GM18502 (cell line): ENCODE data around the gene KLHL26.
"Not testable (repeated sequence)": the region's sequence is repeated elsewhere in the genome, so short reads cannot be mapped to it uniquely, and the experiment has no call there.

Source experiments
- ATAC-seq: cut with Tn5 transposase; IDR thresholded peaks from one replicate; pipeline ENCODE4 v1.9.1; 2021; ENCODE audit warnings: mild to moderate bottlenecking; ENCODE audit not compliant: unreplicated experiment, poor library complexity

The KLHL26 gene

GRCh38 chr19:18636969-18637629 is at the start of gene KLHL26:
KLHL26 (plus strand) TSS chr19:18637028; CDS start chr19:18637055, 27 bp downstream.
- ATAC-seq = no peak

- no peak for ATAC-seq
Observed at GRCh38 chr19:18587561-18587960, 49.3 kb upstream of the KLHL26 start.

GRCh38 chr19:18587962-18588610 is 48.7 kb upstream of the KLHL26 start:
- ATAC-seq = peak; percentile 7

GRCh38 chr19:18588611-18589379 is 48.0 kb upstream of the KLHL26 start, which contains the start of gene REX1BD:
REX1BD (plus strand) TSS chr19:18588798; CDS start chr19:18588802, 4 bp downstream.
- peak; percentile 72 for ATAC-seq

- ATAC-seq = peak; percentile 23
Observed at GRCh38 chr19:18589380-18590272, 47.2 kb upstream of the KLHL26 start.

- no peak for ATAC-seq
Observed at GRCh38 chr19:18590273-18591272, 46.3 kb upstream of the KLHL26 start.

GRCh38 chr19:18591735-18592385 is 45.0 kb upstream of the KLHL26 start:
- ATAC-seq = no peak

- ATAC-seq = not testable (repeated sequence)
Observed at GRCh38 chr19:18592732-18593131, 44.1 kb upstream of the KLHL26 start.

GRCh38 chr19:18593367-18594095 is 43.3 kb upstream of the KLHL26 start:
- ATAC-seq = no peak

GRCh38 chr19:18594096-18594823 is 42.6 kb upstream of the KLHL26 start:
- ATAC-seq = peak; percentile 57

- ATAC-seq = no peak
Observed at GRCh38 chr19:18594824-18595373, 41.9 kb upstream of the KLHL26 start.

- no peak for ATAC-seq
Observed at GRCh38 chr19:18595475-18595874, 41.4 kb upstream of the KLHL26 start.

GRCh38 chr19:18596752-18597157 is 40.1 kb upstream of the KLHL26 start:
- no peak for ATAC-seq

- ATAC-seq = no peak
Observed at GRCh38 chr19:18597809-18598660, 38.8 kb upstream of the KLHL26 start.

- ATAC-seq = no peak
Observed at GRCh38 chr19:18599485-18599884, 37.3 kb upstream of the KLHL26 start.
